Thoracic aorta (tissue), 2 donors: Measurements from ENCODE around the gene LRPPRC. TPM values are rescaled to one million over a fixed set of nuclear protein-coding genes. Genes with fewer than 3 reads are reported as not detected.

Source experiments
- ATAC-seq: fragments of 150-250 bp; one replicate; pipeline ENCODE4 v1.8.0; 2017; ENCODE audit warnings: low read depth; ENCODE audit not compliant: insufficient number of reproducible peaks, low FRiP score
- DNase-seq: peaks from one replicate; pipeline ENCODE4 v3.0.0-alpha.2; 2020; ENCODE audit warnings: low spot score
- H3K27ac ChIP-seq, 2 donors: fragments of 200-600 bp; sonication (generic); 1 replicate in 1 of 2; 2 replicates in 1 of 2; pipeline ENCODE4 v1.5.1; 2016; ENCODE audit warnings: mild to moderate bottlenecking in 2 of 2, moderate library complexity in 2 of 2
- H3K27me3 ChIP-seq: fragments of 200-600 bp; sonication (generic); replicated peaks from 2 replicates; pipeline ENCODE4 v1.6.0; 2016; ENCODE audit warnings: mild to moderate bottlenecking; ENCODE audit not compliant: insufficient read depth
- H3K36me3 ChIP-seq: fragments of 200-600 bp; sonication (generic); one replicate; pipeline ENCODE4 v1.5.1; 2016
- H3K4me1 ChIP-seq, 2 donors: fragments of 200-600 bp; sonication (generic); 1 replicate in 1 of 2; 2 replicates in 1 of 2; pipeline versions ENCODE4 v1.5.1 to v1.6.0; 2016; ENCODE audit warnings: low read depth in 2 of 2, mild to moderate bottlenecking in 1 of 2; ENCODE audit not compliant: control insufficient read depth in 1 of 2
- H3K4me3 ChIP-seq: fragments of 200-600 bp; sonication (generic); 2 replicates; pipeline ENCODE4 v1.5.1; 2016; ENCODE audit warnings: mild to moderate bottlenecking
- H3K9me3 ChIP-seq: fragments of 200-600 bp; sonication (generic); 2 replicates; pipeline ENCODE4 v1.5.1; 2016
- total RNA-seq, 2 donors: library from RNA; depleted of rRNA; stranded (reverse); fragments of >200 nt; gene quantifications; one replicate each; pipeline versions ENCODE4 v1.1.0 to v1.2.3, GENCODE V29; 2016
- TF ChIP-seq, protein P1 (sequence below): fragments of 200-600 bp; sonication (generic); IDR thresholded peaks from one replicate; pipeline ENCODE4 v1.5.1; 2019; ENCODE audit warnings: antibody characterized with exemption

Gene LRPPRC
- total RNA-seq, 2 donors from 2014 or later, result 37.0 to 55.4 TPM

DNA sequence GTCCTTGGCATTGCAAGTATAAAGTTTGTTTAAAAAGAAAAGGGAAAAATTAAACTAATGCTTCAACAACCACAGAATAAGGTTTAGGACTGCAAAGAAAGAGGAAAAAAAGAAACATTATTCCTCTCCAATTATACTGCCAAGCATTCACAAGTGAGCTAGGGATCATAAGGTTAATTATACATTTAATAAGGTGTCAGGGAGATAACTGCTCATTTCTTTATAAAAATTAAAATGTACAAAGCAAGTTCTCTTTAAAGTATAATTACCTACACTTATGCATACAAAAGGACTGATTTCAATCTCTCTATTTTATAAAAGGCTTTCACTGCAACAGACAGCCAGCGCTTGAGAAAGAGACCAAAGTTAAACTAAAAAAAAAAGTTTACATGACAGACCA, 98.9 kb downstream of the LRPPRC start:
- TF ChIP-seq, protein P1, sequence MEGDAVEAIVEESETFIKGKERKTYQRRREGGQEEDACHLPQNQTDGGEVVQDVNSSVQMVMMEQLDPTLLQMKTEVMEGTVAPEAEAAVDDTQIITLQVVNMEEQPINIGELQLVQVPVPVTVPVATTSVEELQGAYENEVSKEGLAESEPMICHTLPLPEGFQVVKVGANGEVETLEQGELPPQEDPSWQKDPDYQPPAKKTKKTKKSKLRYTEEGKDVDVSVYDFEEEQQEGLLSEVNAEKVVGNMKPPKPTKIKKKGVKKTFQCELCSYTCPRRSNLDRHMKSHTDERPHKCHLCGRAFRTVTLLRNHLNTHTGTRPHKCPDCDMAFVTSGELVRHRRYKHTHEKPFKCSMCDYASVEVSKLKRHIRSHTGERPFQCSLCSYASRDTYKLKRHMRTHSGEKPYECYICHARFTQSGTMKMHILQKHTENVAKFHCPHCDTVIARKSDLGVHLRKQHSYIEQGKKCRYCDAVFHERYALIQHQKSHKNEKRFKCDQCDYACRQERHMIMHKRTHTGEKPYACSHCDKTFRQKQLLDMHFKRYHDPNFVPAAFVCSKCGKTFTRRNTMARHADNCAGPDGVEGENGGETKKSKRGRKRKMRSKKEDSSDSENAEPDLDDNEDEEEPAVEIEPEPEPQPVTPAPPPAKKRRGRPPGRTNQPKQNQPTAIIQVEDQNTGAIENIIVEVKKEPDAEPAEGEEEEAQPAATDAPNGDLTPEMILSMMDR, result no peak
- no peak overlapping the region for H3K27ac ChIP-seq
- H3K4me1 ChIP-seq, result no peaks in the 10 kb centered on the region
- H3K9me3 ChIP-seq, result no peaks in the 10 kb centered on the region
- ATAC-seq (no peak), DNase-seq (no peak)
- H3K4me3 ChIP-seq, result no peak overlapping the region
- peaks cover 25% of the 10 kb centered on the region for H3K36me3 ChIP-seq
- H3K27me3 ChIP-seq, result no peaks in the 10 kb centered on the region

DNA sequence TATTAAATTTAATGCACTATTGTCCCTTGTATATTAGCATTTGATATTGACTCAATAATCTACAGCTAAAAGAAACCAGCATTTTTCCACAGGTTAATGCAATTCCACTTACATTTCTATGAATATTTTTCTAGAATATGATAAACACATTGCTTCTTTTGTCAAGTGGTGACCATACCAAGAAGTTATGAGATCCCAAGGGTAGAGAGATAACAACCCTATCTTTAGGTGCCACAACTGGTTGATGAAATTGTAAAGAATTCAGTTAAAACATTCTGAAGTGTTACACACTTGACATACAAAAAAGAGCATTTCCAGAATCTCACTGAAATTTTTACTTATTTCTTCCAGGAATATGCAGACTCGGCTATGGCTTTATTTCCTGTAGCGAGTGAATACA, 101.0 kb downstream of the LRPPRC start:
- H3K9me3 ChIP-seq, result no peaks in the 10 kb centered on the region
- no peak for DNase-seq
- ATAC-seq, result no peak
- H3K36me3 ChIP-seq, result peaks cover 27% of the 10 kb centered on the region
- H3K27ac ChIP-seq, result no peak overlapping the region
- no peak overlapping the region for H3K4me3 ChIP-seq
- H3K27me3 ChIP-seq, result no peaks in the 10 kb centered on the region
- TF ChIP-seq, protein P1, result no peak
- H3K4me1 ChIP-seq, result no peaks in the 10 kb centered on the region

DNA sequence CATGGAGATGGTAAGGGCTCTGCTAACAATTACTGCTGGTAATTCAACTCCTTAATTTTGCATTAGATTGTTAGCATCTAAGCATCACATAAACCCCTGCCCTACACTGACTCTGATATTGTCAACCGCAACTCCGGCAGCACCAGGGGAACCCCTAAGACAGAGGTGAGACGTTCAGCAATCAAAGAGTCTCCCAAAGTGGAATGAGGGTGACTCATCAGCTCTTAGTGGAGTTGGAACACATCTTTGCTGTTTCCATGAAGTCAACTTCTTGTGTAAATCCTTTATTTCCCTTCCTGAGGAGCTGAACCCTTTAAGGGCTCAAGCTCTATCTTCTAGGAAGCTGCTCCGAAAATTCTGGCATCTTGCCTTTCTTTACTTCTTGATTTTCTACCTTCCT, 104.9 kb downstream of the LRPPRC start:
- H3K36me3 ChIP-seq, result peaks cover 39% of the 10 kb centered on the region
- no peak for ATAC-seq
- no peak for DNase-seq
- TF ChIP-seq, protein P1, result no peak
- H3K4me1 ChIP-seq, result no peaks in the 10 kb centered on the region
- H3K4me3 ChIP-seq, result no peak overlapping the region
- H3K27ac ChIP-seq, result no peak overlapping the region
- no peaks in the 10 kb centered on the region for H3K27me3 ChIP-seq
- H3K9me3 ChIP-seq, result no peaks in the 10 kb centered on the region

DNA sequence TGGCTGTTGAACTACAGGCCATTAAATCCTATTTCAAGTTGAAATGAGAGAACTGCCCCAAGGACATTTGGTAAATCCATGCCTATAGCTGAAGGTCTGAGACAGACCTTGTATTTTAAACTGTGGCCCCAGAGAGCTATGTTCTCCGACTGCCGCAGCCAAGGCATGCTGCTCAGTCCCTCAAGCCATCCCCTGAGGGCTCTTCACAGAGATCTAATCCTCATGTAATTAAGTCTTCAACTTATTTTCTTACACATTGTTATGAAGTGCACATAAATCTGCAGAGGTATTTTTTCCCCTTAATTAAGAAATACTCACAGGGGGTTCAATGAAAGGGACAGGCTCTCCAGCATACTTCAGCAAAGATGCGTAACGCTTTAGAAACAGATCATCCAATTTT, 106.4 kb downstream of the LRPPRC start:
- Histone ChIP-seq H3K4me1 (no peaks in the 10 kb centered on the region), H3K4me3 (no peak overlapping the region), H3K36me3 (peaks cover 32% of the 10 kb centered on the region), H3K9me3 (no peaks in the 10 kb centered on the region), H3K27ac (no peak overlapping the region), H3K27me3 (no peaks in the 10 kb centered on the region)
- ATAC-seq (no peak), DNase-seq (no peak)
- TF ChIP-seq, protein P1, result no peak

DNA sequence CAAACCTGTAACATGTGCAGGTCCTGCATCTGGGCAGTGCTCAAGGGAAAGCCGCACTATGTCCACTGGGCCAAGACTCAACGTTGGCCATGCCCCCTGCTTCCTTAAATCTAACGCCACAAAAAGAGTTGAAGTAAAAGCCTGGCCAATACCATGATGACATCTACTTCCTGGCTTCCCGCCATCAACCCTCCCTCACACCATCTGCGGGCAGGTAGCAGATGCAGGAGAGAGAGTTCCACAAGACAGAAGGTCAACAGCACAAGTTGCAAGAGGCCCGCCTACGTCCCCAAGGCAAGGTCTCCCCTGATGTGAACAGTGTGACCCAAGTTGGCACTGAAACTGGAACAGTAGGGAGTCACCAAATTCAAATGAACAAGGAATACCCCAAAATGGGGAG, 108.6 kb downstream of the LRPPRC start:
- ATAC-seq (no peak), DNase-seq (no peak)
- TF ChIP-seq, protein P1, result no peak
- Histone ChIP-seq H3K4me1 (no peaks in the 10 kb centered on the region), H3K27me3 (no peaks in the 10 kb centered on the region), H3K4me3 (no peak overlapping the region), H3K27ac (no peak overlapping the region), H3K9me3 (no peaks in the 10 kb centered on the region), H3K36me3 (peaks cover 31% of the 10 kb centered on the region)
